GM23338 (cell line): ENCODE results near the gene CNPPD1.

Source experiments
- CREB1 ChIP-seq: fragments of 250-450 bp; sonication (Bioruptor Pico); IDR thresholded peaks from 2 replicates; pipeline ENCODE4 v1.5.0; 2020; ENCODE audit warnings: low read depth, mild to moderate bottlenecking, moderate library complexity
- CTCF ChIP-seq, 2 experiments: fragments of 200-600 bp in 1 of 2; sonication (generic) in 1 of 2; conservative IDR thresholded peaks; 2 replicates each; pipeline versions ENCODE4 v1.5.1 to v1.6.1; 2016 to 2017; ENCODE audit warnings: antibody characterized with exemption in 2 of 2, low read depth in 2 of 2, mild to moderate bottlenecking in 2 of 2, moderate library complexity in 1 of 2
- EZH2 ChIP-seq: fragments of 200-600 bp; sonication (generic); IDR thresholded peaks from one replicate; pipeline ENCODE4 v1.8.0; 2017; ENCODE audit warnings: antibody characterized with exemption, mild to moderate bottlenecking, low read depth; ENCODE audit not compliant: unreplicated experiment
- POLR2AphosphoS5 ChIP-seq: IDR thresholded peaks from 2 replicates; pipeline ENCODE4 v1.6.1; 2016; ENCODE audit warnings: antibody characterized with exemption, low read depth
- REST ChIP-seq: IDR thresholded peaks from one replicate; pipeline ENCODE4 v1.6.1; 2018; ENCODE audit warnings: antibody characterized with exemption; ENCODE audit not compliant: unreplicated experiment

- TF ChIP-seq POLR2AphosphoS5 (no peak), CTCF (conservative IDR thresholded peaks at IDR 0.05; ENCODE audit: low read depth in 2 of 2) (no peak), REST (no peak), CREB1 (no peak), EZH2 (no peak)
Measured at GRCh38 chr2:219173176-219173575, 3.5 kb downstream of the CNPPD1 start.
